ENCODE data around the gene MED8.

MED8 gene

GRCh38 chr1:43358121-43358745, 31.4 kb downstream of the MED8 start:
- DNase-seq = peak; percentile 34

- no peak for DNase-seq
These were observed 32.3 kb downstream of the MED8 start for GRCh38 chr1:43357251-43357650.

- DNase-seq = no peak
These were observed 34.7 kb downstream of the MED8 start for GRCh38 chr1:43354936-43355335.

- no peak for DNase-seq
These were observed 35.1 kb downstream of the MED8 start for GRCh38 chr1:43354471-43354870.

GRCh38 chr1:43352881-43353280, 36.7 kb downstream of the MED8 start:
- DNase-seq = no peak

GRCh38 chr1:43352351-43352705, 37.3 kb downstream of the MED8 start:
- DNase-seq = no peak

- no peak for DNase-seq
These were observed 37.9 kb downstream of the MED8 start for GRCh38 chr1:43351421-43352350.

- no peak for DNase-seq
These were observed 38.6 kb downstream of the MED8 start for GRCh38 chr1:43350976-43351375.

- no peak for DNase-seq
These were observed 39.9 kb downstream of the MED8 start for GRCh38 chr1:43349594-43350306.

GRCh38 chr1:43348809-43349593, 40.6 kb downstream of the MED8 start:
- peak; percentile 60 for DNase-seq

GRCh38 chr1:43348343-43348808, 41.2 kb downstream of the MED8 start:
- no peak for DNase-seq

GRCh38 chr1:43346636-43347035, 43.0 kb downstream of the MED8 start:
- DNase-seq = no peak

GRCh38 chr1:43345120-43345519, 44.5 kb downstream of the MED8 start:
- no peak for DNase-seq

GRCh38 chr1:43344267-43344850, 45.2 kb downstream of the MED8 start:
- no peak for DNase-seq

GRCh38 chr1:43340559-43340958, 49.0 kb downstream of the MED8 start:
- no peak for DNase-seq

- DNase-seq = no peak
These were observed 49.9 kb downstream of the MED8 start for GRCh38 chr1:43339584-43340232.

GRCh38 chr1:43338001-43338400, 51.6 kb downstream of the MED8 start:
- no peak for DNase-seq

- no peak for DNase-seq
These were observed 52.0 kb downstream of the MED8 start, which contains the start of gene MPL for GRCh38 chr1:43337588-43337987. Gene MPL (plus strand): TSS chr1:43337818. CDS start chr1:43337849, 31 bp downstream.

GRCh38 chr1:43334453-43335205, 55.0 kb downstream of the MED8 start:
- no peak for DNase-seq

Measured in stimulated activated CD4-positive, alpha-beta T cell treated with anti-CD3 and anti-CD28 coated beads, Interleukin-15, amount 100 ng/mL, for 24 hours (primary cell).